NCI-H2081 treated with DMSO at 0.1 percent for 48 hours (cell line): ENCODE measurements around the gene ECE1.
"Not testable (repeated sequence)": the region's sequence is repeated elsewhere in the genome, so short reads cannot be mapped to it uniquely, and the experiment has no call there.

Experiments used
- DNase-seq: peaks from one replicate; lab custom pipeline; 2025; lab: John Stamatoyannopoulos, UW

Gene ECE1

DNA sequence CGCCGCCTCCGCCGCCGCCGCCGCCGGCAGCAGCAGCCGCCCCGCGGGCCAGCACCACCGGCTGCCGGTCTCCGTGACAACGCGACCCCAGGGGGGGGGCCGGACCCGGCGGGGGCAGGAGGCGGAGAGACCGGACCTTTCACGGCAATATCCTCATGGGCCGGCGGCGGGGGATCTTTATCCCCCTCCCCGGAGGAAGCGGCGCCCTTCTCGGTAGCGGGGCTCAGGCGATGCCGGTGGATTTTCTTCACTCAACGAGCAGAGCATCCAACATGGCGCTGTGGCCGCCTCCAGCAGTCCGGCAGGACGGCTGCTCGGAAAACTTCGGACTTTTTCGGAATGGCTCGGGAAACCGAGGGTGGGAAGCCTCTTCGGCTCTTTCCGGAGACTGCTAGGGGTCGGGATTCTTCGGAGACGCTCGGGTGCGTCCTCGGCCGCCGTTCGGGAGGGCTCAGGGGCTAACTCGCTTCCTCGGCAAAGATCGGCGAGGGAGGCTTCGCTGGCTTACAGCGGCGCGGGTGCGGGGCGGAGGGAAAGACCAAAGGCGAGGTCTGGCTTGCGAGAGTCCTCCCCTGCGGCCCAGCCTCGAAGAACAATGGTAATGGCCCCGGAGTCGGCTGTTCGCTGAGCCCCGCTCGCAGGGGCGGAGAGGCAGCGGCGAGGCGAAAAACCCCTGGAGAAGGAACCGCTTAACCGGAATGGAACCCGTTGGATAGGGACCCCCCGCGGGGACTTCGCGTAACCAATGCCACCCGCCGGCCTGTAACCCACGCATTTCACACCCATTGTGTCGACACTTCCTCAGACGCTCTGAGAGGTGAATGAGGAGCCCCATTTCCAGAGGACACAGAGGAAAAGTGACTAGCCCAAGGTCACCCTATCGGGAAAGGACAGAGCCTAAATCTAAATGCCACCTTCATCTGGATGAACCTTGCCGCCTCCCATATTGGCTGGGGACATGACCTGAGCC, 113.4 kb downstream of the ECE1 start, which contains the start of gene EIF4G3:
Gene EIF4G3, minus strand, starts transcription at position 312 of the 970 bp plus-strand sequence. CDS start 174,155 bp downstream, outside the sequence.
- peak; percentile 88 for DNase-seq

DNA sequence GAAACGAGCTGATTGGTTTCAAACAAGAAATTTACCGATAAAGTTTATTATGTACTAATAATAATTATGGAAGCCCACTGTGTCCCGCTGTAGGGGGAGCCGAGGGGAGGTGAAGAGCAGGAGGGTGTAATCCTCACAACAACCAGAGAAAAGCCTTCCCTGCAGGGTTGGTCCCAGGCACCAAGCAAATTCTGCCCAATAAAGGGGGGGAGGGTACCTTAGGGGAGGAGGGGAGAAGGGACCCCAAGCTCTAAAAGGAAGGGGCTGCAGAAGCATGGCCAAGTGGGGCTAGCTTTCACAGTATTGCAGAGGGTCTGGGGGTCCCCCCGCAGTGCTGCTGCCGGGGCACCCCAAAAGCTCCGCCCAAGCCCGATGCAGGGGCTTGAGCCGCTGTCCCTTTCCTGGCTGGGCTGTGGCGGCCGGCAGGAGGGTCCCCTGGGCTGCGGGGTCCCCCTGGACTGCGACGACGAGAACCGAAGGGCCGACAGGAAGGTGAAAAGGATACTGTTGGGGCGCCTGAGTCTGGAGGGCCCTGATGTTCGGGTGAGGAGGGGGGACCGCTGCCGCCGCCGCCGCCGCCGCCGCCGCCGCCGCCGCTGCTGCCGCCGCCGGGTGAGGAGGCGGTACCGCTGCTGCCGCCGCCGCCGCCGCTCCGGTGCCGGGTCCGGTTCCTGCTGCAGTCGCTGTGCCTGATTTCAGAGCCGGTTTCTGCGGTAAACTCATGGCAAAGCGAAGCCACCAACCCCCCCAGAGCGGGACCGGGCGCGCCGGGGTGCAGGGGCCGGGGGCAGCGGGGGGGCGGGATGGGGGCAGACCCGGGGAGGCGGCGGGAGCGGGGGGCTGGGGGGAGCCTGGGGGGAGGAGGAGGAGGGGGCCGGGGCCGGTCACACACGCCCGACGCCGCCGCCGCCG, 114.3 kb downstream of the ECE1 start:
- no peak for DNase-seq

DNA sequence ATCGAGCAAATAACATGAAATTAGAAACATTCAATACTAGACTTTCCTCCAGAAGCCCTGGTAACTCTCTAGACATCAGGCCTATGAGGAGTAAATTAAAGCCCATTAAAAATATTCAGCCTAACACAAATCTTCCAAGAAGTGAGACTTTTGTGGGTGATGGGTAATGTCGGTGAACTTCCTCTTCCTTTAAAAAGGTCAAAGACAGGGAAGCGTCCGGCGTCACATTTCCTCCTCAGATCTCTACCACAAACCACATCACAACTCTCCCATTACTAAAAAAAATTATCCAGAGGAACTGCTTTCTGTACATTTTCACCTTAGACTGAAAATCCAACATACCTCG, 115.0 kb downstream of the ECE1 start:
- DNase-seq = no peak

DNA sequence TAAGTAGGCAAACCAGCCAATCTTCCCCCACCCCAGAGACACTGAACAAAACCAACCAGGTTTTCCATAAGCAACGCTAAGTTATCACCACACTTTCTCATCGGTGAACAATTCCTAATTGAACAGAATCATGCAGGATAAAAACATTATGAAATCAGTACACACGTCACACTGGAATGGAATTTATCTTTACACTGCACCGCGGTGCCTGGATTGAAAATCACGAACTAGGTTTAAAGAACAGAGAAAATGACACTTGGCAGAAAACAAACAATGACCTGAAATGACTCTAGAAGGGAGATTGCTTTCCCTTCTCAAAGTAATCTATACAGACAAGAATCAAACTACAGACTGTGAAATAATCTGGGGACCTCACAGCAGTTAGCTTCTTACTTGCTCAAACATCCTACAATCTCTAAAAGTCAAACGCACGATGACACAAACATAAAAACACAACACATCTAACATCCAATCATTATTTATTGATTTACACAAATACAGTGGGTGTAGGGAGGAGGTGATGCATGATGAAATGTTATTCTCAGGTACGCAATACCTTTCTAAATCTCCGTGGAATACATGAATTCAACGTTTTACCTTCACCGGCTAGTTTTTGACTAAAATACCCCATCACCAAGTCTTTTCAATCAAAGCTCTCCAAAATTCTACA, 115.5 kb downstream of the ECE1 start:
- no peak for DNase-seq

DNA sequence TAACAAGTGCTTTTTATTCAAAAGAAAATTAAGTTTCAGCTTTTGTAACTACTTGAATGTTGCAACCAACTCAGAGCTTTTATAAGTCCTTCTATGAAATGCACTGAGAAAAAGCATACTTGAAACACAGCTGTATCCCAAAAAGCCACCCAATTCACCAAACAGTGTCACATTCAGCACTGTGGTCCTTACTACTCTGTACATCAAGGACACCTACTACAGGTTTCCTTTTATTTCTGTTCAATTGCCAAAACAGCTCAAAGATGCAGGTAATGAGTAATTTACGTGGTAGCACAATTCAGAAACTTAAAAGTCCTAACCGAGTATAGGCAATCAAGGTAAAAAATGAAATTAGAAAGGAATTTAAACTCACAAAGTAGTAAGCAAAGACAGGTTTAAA, 116.0 kb downstream of the ECE1 start:
- DNase-seq = no peak

DNA sequence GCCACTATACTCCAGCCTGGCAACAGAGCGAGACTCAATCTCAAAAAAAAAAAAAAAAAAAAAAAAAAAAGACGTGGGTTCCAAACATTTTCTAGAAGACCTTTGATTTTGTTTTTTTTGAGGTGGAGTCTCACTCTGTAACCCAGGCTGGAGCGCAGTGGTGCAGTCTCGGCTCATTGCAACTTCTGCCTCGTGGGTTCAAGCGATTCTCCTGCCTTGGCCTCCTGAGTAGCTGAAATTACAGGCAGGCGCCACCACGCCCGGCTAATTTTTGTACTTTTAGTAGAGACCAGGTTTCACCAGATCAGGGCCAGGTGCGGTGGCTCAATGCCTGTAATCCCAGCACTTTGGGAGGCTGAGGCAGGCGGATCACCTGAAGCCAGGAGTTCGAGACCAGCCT, 117.2 kb downstream of the ECE1 start:
- not testable (repeated sequence) for DNase-seq

DNA sequence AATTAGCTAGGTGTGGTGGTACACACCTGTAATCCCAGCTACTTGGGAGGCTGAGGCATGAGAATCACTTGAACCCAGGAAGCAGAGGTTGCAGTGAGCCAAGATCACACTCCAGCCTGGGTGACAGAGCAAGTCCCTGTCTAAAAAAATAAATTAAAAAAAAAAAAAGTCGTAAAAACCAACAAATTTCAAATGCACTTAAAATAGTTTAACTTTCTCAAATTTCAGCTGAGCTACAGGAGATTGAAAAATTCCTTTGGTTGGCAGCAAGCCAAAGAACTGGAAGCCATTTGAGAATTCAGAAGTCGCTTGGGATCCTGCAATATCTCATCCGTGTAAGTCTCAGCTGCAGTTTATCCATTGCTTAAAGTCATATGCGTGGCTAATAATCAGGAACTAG, 119.4 kb downstream of the ECE1 start:
- not testable (repeated sequence) for DNase-seq

DNA sequence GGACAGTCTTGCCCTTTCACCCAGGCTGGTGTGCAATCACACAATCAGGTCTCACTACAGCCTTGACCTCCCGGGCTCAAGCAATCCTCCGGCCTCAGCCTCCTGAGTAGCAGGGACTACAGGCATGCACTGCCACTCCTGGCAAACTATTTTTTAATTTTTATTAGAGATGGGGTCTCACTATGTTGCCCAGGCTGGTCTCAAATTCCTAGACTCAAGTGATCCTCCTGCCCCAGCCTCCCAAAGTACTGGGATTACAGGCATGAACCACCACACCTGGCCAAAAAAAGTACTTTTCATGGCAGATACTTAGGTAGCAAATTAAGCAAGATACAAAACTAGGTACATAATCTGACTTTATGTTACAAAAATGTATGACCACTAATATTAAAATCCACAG, 121.8 kb downstream of the ECE1 start:
- DNase-seq = no peak
